HEK293 (cell line): ENCODE data around the gene LRP1B.

ENCODE experiments used
- CTCF ChIA-PET: fragments of 350-600 bp; formaldehyde crosslinking; extraction: SDS; loops from one replicate; lab custom pipeline; 2021; ENCODE audit warnings: antibody characterized with exemption; lab: Yijun Ruan, JAX
- POLR2A ChIA-PET: fragments of 300-600 bp; formaldehyde crosslinking; extraction: SDS; loops from one replicate; lab custom pipeline; 2020; ENCODE audit warnings: antibody characterized with exemption, inconsistent platforms; lab: Yijun Ruan, JAX
- H3K27ac ChIP-seq: fragments of 200-500 bp; sonication (Bioruptor generic); 2 replicates; pipeline ENCODE4 v1.5.1; 2014; ENCODE audit warnings: low read depth, low read length, control low read depth, inconsistent platforms; ENCODE audit errors: extremely low read depth
- H3K36me3 ChIP-seq, 2 experiments: fragments of 200-500 bp in 1 of 2; sonication (Bioruptor generic) in 1 of 2; 1 replicate in 1 of 2; 2 replicates in 1 of 2; pipeline ENCODE4 v1.5.1; 2014 to 2017; ENCODE audit warnings: inconsistent platforms in 2 of 2, low read length in 2 of 2; ENCODE audit not compliant: control insufficient read depth in 2 of 2, insufficient read depth in 1 of 2
- H3K4me1 ChIP-seq: fragments of 200-500 bp; sonication (Bioruptor generic); 2 replicates; pipeline ENCODE4 v1.5.1; 2014; ENCODE audit warnings: mild to moderate bottlenecking, low read length, inconsistent platforms; ENCODE audit not compliant: control insufficient read depth, insufficient read depth
- H3K4me3 ChIP-seq: 2 replicates; pipeline ENCODE4 v1.5.1; 2011; ENCODE audit warnings: low read depth, mild to moderate bottlenecking, control low read depth, low read length, moderate library complexity
- H3K9me3 ChIP-seq: fragments of 200-500 bp; sonication (Bioruptor generic); 2 replicates; pipeline ENCODE4 v1.5.1; 2014; ENCODE audit warnings: low read depth, low read length, inconsistent platforms; ENCODE audit not compliant: control insufficient read depth, insufficient read depth
- GLI2 ChIP-seq: fragments of 450-650 bp; formaldehyde crosslinking; IDR thresholded peaks from 2 replicates; pipeline ENCODE4; 2017; ENCODE audit warnings: missing biosample characterization, missing genetic modification characterization, low read depth, borderline replicate concordance
- MEIS1 ChIP-seq: sonication (generic); formaldehyde crosslinking; IDR thresholded peaks from 2 replicates; pipeline ENCODE4 v1.8.1; 2022; ENCODE audit warnings: missing genetic modification reagents, mild to moderate bottlenecking, borderline replicate concordance
- MZF1 ChIP-seq: fragments of 450-650 bp; formaldehyde crosslinking; IDR thresholded peaks from 2 replicates; pipeline ENCODE4 v1.5.1; 2017; ENCODE audit warnings: missing biosample characterization, missing genetic modification characterization, borderline replicate concordance
- PRDM1 ChIP-seq: fragments of 450-650 bp; formaldehyde crosslinking; IDR thresholded peaks from 2 replicates; pipeline ENCODE4; 2016; ENCODE audit warnings: missing biosample characterization, missing genetic modification characterization
- SALL2 ChIP-seq: fragments of 450-650 bp; formaldehyde crosslinking; IDR thresholded peaks from 2 replicates; pipeline ENCODE4 v1.5.0; 2017; ENCODE audit warnings: missing biosample characterization, mild to moderate bottlenecking, missing genetic modification characterization, borderline replicate concordance
- SCRT1 ChIP-seq: fragments of 450-650 bp; formaldehyde crosslinking; IDR thresholded peaks from 2 replicates; pipeline ENCODE4 v1.5.1; 2016; ENCODE audit warnings: missing biosample characterization, missing genetic modification characterization, borderline replicate concordance
- SP7 ChIP-seq: fragments of 450-650 bp; formaldehyde crosslinking; IDR thresholded peaks from 2 replicates; pipeline ENCODE4 v1.5.1; 2016; ENCODE audit warnings: missing biosample characterization, missing genetic modification characterization
- TRIM28 ChIP-seq: IDR thresholded peaks from 2 replicates; pipeline ENCODE4 v1.6.1; 2011; ENCODE audit warnings: low read length, control low read depth, borderline replicate concordance
- ZBTB17 ChIP-seq: fragments of 450-650 bp; formaldehyde crosslinking; IDR thresholded peaks from 2 replicates; pipeline ENCODE4 v1.5.1; 2016; ENCODE audit warnings: missing biosample characterization, missing genetic modification characterization
- ZBTB48 ChIP-seq: fragments of 450-650 bp; formaldehyde crosslinking; IDR thresholded peaks from 2 replicates; pipeline ENCODE4 v1.5.1; 2016; ENCODE audit warnings: missing biosample characterization, missing genetic modification characterization
- ZFP41 ChIP-seq: fragments of 450-650 bp; formaldehyde crosslinking; IDR thresholded peaks from 2 replicates; pipeline ENCODE4 v1.5.1; 2016; ENCODE audit warnings: missing biosample characterization, missing genetic modification characterization, borderline replicate concordance
- ZIC2 ChIP-seq: fragments of 450-650 bp; formaldehyde crosslinking; IDR thresholded peaks from 2 replicates; pipeline ENCODE4 v1.5.1; 2016; ENCODE audit warnings: missing biosample characterization, missing genetic modification characterization
- ZNF138 ChIP-seq: fragments of 450-650 bp; formaldehyde crosslinking; IDR thresholded peaks from 2 replicates; pipeline ENCODE4 v1.5.1; 2016; ENCODE audit warnings: missing biosample characterization, missing genetic modification characterization, borderline replicate concordance
- ZNF16 ChIP-seq: fragments of 450-650 bp; formaldehyde crosslinking; IDR thresholded peaks from 2 replicates; pipeline ENCODE4 v1.5.1; 2016; ENCODE audit warnings: low read depth, missing biosample characterization, missing genetic modification characterization
- ZNF184 ChIP-seq: fragments of 450-650 bp; IDR thresholded peaks from 2 replicates; pipeline ENCODE4 v1.5.1; 2018; ENCODE audit warnings: missing biosample characterization, mild to moderate bottlenecking, missing genetic modification characterization
- ZNF248 ChIP-seq: fragments of 450-650 bp; formaldehyde crosslinking; IDR thresholded peaks from 2 replicates; pipeline ENCODE4 v1.5.1; 2017; ENCODE audit warnings: missing biosample characterization, missing genetic modification characterization
- ZNF549 ChIP-seq: fragments of 450-650 bp; IDR thresholded peaks from 2 replicates; pipeline ENCODE4 v1.5.1; 2018; ENCODE audit warnings: missing biosample characterization, missing genetic modification characterization, mild to moderate bottlenecking, inconsistent platforms, moderate library complexity
- ZNF654 ChIP-seq: fragments of 450-650 bp; formaldehyde crosslinking; IDR thresholded peaks from 2 replicates; pipeline ENCODE4 v1.5.1; 2016; ENCODE audit warnings: low read depth, missing biosample characterization, missing genetic modification characterization
- ZNF677 ChIP-seq: fragments of 450-650 bp; IDR thresholded peaks from 2 replicates; pipeline ENCODE4 v1.5.0; 2018; ENCODE audit warnings: missing biosample characterization, mild to moderate bottlenecking, missing genetic modification characterization, moderate library complexity
- ZNF707 ChIP-seq: fragments of 450-650 bp; formaldehyde crosslinking; IDR thresholded peaks from 2 replicates; pipeline ENCODE4 v1.5.1; 2016; ENCODE audit warnings: missing biosample characterization, missing genetic modification characterization
- ZNF785 ChIP-seq: fragments of 450-650 bp; formaldehyde crosslinking; IDR thresholded peaks from 2 replicates; pipeline ENCODE4 v1.5.1; 2016; ENCODE audit warnings: missing biosample characterization, missing genetic modification characterization
- TF ChIP-seq, protein P1 (sequence below): IDR thresholded peaks from 2 replicates; pipeline ENCODE4 v1.6.1; 2011; ENCODE audit warnings: mild to moderate bottlenecking, low read depth, low read length, borderline replicate concordance
- TF ChIP-seq, protein P2 (sequence below): fragments of 450-650 bp; formaldehyde crosslinking; conservative IDR thresholded peaks from 2 replicates; pipeline ENCODE4 v1.5.1; 2016; ENCODE audit warnings: low read depth, missing biosample characterization, missing genetic modification characterization
- TF ChIP-seq, protein P3 (sequence below): fragments of 450-650 bp; formaldehyde crosslinking; IDR thresholded peaks from 2 replicates; pipeline ENCODE4 v1.5.1; 2017; ENCODE audit warnings: missing biosample characterization, missing genetic modification characterization
- TF ChIP-seq, protein P4 (sequence below): fragments of 450-650 bp; formaldehyde crosslinking; IDR thresholded peaks from 2 replicates; pipeline ENCODE4 v1.5.1; 2016; ENCODE audit warnings: missing biosample characterization, missing genetic modification characterization
- TF ChIP-seq, protein P5 (sequence below): fragments of 450-650 bp; formaldehyde crosslinking; IDR thresholded peaks from 2 replicates; pipeline ENCODE4 v1.5.1; 2016; ENCODE audit warnings: missing biosample characterization, missing genetic modification characterization
- TF ChIP-seq, protein P6 (sequence below): fragments of 450-650 bp; formaldehyde crosslinking; IDR thresholded peaks from 2 replicates; pipeline ENCODE4 v1.5.1; 2016; ENCODE audit warnings: missing biosample characterization, missing genetic modification characterization

LRP1B gene

DNA sequence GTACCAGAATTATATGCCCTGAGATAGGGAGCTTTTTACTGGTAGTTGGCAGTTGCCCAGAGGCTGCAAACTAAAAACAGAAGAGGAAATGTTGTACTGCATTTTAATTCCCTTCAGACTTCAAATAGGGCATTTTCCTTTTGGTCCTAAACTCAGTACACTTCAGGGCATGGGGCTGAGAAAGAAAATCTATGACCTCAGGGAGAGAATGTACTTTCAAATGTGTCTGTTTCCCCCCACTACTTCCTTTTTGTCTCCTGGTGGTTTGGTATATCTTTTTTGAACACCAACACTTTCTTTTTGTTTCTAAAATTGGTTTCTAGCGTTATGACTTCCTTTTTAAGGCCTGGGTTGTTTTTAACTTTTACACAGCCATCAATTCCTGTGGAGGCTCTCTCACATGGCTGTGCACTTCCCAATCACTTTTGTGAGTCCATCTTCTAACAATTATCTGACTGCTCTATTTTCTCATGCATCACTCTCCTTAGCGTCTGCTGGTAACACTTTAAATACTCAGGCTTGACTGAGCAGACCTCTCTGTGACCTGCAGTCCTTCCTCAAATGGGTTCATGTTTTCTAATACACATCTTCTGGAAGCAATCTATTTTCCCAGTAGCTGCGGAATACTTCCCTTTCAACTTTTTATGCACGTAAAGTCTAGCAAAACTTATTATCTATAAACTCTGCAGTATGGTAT is 596.0 kb downstream of the LRP1B start (continued):
- TF ChIP-seq ZNF549 (no peak), SP7 (no peak), PRDM1 (no peak), MEIS1 (CRISPR knock-in tag) (no peak), SALL2 (no peak), MZF1 (tag by site-specific recombination) (no peak), ZNF707 (tag by site-specific recombination) (no peak)
- TF ChIP-seq, protein P1, sequence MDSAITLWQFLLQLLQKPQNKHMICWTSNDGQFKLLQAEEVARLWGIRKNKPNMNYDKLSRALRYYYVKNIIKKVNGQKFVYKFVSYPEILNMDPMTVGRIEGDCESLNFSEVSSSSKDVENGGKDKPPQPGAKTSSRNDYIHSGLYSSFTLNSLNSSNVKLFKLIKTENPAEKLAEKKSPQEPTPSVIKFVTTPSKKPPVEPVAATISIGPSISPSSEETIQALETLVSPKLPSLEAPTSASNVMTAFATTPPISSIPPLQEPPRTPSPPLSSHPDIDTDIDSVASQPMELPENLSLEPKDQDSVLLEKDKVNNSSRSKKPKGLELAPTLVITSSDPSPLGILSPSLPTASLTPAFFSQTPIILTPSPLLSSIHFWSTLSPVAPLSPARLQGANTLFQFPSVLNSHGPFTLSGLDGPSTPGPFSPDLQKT: no peak

DNA sequence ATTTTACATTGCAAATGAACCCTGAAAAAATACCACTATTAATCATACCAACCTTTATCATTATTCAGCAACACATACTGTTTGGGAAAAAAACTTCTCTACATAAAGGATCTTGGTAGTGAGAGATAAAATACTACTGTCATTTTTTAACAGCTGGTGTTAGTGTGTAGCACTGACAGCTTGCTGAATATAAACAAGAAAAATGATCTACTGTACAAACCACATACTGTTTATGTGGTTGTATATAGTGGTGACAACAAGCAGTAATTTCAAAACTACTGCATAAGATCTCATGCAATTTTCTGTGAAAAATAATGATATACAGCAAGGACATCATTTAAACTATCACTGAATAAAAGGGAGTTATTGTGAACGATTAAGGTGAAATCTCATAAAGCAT is 601.2 kb downstream of the LRP1B start:
- H3K4me1 ChIP-seq: no peaks in the 10 kb centered on the region
- H3K27ac ChIP-seq: no peak overlapping the region
- H3K36me3 ChIP-seq: no peaks in the 10 kb centered on the region
- ChIA-PET CTCF (no interaction called here), POLR2A (no interaction called here)
- no peaks in the 10 kb centered on the region for H3K9me3 ChIP-seq
- H3K4me3 ChIP-seq: no peak overlapping the region
- TF ChIP-seq SCRT1 (tag by site-specific recombination) (no peak), ZNF677 (tag by site-specific recombination) (no peak), ZNF785 (tag by site-specific recombination) (no peak), ZIC2 (no peak), TRIM28 (no peak), ZBTB17 (no peak), ZNF248 (tag by site-specific recombination) (no peak), ZFP41 (no peak), ZNF654 (no peak), ZNF138 (tag by site-specific recombination) (no peak), GLI2 (tag by site-specific recombination) (no peak), ZNF16 (tag by site-specific recombination) (no peak), ZBTB48 (tag by site-specific recombination) (no peak), ZNF184 (no peak)
- TF ChIP-seq, protein P2, sequence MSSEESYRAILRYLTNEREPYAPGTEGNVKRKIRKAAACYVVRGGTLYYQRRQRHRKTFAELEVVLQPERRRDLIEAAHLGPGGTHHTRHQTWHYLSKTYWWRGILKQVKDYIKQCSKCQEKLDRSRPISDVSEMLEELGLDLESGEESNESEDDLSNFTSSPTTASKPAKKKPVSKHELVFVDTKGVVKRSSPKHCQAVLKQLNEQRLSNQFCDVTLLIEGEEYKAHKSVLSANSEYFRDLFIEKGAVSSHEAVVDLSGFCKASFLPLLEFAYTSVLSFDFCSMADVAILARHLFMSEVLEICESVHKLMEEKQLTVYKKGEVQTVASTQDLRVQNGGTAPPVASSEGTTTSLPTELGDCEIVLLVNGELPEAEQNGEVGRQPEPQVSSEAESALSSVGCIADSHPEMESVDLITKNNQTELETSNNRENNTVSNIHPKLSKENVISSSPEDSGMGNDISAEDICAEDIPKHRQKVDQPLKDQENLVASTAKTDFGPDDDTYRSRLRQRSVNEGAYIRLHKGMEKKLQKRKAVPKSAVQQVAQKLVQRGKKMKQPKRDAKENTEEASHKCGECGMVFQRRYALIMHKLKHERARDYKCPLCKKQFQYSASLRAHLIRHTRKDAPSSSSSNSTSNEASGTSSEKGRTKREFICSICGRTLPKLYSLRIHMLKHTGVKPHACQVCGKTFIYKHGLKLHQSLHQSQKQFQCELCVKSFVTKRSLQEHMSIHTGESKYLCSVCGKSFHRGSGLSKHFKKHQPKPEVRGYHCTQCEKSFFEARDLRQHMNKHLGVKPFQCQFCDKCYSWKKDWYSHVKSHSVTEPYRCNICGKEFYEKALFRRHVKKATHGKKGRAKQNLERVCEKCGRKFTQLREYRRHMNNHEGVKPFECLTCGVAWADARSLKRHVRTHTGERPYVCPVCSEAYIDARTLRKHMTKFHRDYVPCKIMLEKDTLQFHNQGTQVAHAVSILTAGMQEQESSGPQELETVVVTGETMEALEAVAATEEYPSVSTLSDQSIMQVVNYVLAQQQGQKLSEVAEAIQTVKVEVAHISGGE (tag by site-specific recombination): no peak
- TF ChIP-seq, protein P3, sequence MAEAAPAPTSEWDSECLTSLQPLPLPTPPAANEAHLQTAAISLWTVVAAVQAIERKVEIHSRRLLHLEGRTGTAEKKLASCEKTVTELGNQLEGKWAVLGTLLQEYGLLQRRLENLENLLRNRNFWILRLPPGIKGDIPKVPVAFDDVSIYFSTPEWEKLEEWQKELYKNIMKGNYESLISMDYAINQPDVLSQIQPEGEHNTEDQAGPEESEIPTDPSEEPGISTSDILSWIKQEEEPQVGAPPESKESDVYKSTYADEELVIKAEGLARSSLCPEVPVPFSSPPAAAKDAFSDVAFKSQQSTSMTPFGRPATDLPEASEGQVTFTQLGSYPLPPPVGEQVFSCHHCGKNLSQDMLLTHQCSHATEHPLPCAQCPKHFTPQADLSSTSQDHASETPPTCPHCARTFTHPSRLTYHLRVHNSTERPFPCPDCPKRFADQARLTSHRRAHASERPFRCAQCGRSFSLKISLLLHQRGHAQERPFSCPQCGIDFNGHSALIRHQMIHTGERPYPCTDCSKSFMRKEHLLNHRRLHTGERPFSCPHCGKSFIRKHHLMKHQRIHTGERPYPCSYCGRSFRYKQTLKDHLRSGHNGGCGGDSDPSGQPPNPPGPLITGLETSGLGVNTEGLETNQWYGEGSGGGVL (tag by site-specific recombination): no peak
- TF ChIP-seq, protein P4, sequence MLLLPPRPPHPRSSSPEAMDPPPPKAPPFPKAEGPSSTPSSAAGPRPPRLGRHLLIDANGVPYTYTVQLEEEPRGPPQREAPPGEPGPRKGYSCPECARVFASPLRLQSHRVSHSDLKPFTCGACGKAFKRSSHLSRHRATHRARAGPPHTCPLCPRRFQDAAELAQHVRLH (tag by site-specific recombination): no peak
- TF ChIP-seq, protein P5, sequence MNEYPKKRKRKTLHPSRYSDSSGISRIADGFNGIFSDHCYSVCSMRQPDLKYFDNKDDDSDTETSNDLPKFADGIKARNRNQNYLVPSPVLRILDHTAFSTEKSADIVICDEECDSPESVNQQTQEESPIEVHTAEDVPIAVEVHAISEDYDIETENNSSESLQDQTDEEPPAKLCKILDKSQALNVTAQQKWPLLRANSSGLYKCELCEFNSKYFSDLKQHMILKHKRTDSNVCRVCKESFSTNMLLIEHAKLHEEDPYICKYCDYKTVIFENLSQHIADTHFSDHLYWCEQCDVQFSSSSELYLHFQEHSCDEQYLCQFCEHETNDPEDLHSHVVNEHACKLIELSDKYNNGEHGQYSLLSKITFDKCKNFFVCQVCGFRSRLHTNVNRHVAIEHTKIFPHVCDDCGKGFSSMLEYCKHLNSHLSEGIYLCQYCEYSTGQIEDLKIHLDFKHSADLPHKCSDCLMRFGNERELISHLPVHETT (tag by site-specific recombination): no peak
- TF ChIP-seq, protein P6, sequence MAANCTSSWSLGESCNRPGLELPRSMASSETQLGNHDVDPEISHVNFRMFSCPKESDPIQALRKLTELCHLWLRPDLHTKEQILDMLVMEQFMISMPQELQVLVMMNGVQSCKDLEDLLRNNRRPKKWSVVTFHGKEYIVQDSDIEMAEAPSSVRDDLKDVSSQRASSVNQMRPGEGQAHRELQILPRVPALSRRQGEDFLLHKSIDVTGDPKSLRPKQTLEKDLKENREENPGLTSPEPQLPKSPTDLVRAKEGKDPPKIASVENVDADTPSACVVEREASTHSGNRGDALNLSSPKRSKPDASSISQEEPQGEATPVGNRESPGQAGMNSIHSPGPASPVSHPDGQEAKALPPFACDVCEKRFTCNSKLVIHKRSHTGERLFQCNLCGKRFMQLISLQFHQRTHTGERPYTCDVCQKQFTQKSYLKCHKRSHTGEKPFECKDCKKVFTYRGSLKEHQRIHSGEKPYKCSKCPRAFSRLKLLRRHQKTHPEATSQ: no peak
